Germinal center (tissue), 1 donor: ENCODE results near the gene SPINK14.

Experiments used
- DNase-seq: peaks from one replicate; pipeline ENCODE4 v3.0.0; 2012; ENCODE audit warnings: mixed read lengths, low spot score

Gene SPINK14

GRCh38 chr5:148201151-148201550 lies 32.8 kb downstream of the SPINK14 start:
- DNase-seq: no peak

- no peak for DNase-seq
Measured at GRCh38 chr5:148202531-148203203, 34.3 kb downstream of the SPINK14 start, which contains the start of gene SPINK6. SPINK6 (plus strand) TSS chr5:148203042; CDS start chr5:148203097, 55 bp downstream.

GRCh38 chr5:148205044-148205806 lies 36.9 kb downstream of the SPINK14 start:
- DNase-seq: no peak

GRCh38 chr5:148205865-148206264 lies 37.5 kb downstream of the SPINK14 start:
- no peak for DNase-seq

- DNase-seq: no peak
Measured at GRCh38 chr5:148206620-148207019, 38.3 kb downstream of the SPINK14 start.

- DNase-seq: no peak
Measured at GRCh38 chr5:148208226-148208625, 39.9 kb downstream of the SPINK14 start.

- DNase-seq: no peak
Measured at GRCh38 chr5:148209151-148209770, 40.9 kb downstream of the SPINK14 start.

GRCh38 chr5:148214665-148215185 lies 46.4 kb downstream of the SPINK14 start:
- DNase-seq: no peak

GRCh38 chr5:148221508-148221907 lies 53.2 kb downstream of the SPINK14 start:
- DNase-seq: no peak

- no peak for DNase-seq
Measured at GRCh38 chr5:148224117-148224742, 55.9 kb downstream of the SPINK14 start.
